PC-3 (cell line): Measurements from ENCODE around the gene DUSP5. TPM values are rescaled to one million over a fixed set of nuclear protein-coding genes. Genes with fewer than 3 reads are reported as not detected.

Experiments
- ATAC-seq: fragments of 200-7000 bp; cut with Tn5 transposase; 2 replicates; pipeline ENCODE4 v1.9.1; 2020; ENCODE audit warnings: mild to moderate bottlenecking, moderate library complexity
- BruUV-seq: library from RNA; stranded (reverse); fragments of 400-500 nt; replicated peaks from 2 replicates; lab custom pipeline; 2021; lab: Mats Ljungman, UMichigan
- CTCF ChIA-PET: fragments of 300-600 bp; sonication (Branson Sonifier 250); formaldehyde crosslinking; loops from one replicate; lab custom pipeline; 2022; ENCODE audit warnings: antibody characterized with exemption; lab: Charles Lee
- POLR2A ChIA-PET: fragments of 300-600 bp; sonication (Branson Sonifier 250); formaldehyde crosslinking; loops from one replicate; lab custom pipeline; 2022; ENCODE audit warnings: antibody characterized with exemption; ENCODE audit not compliant: unreplicated experiment; lab: Charles Lee
- DNase-seq: peaks from one replicate; pipeline ENCODE4 v3.0.0-alpha.2; 2015
- H2AFZ ChIP-seq: fragments of 300-600 bp; sonication (generic); 2 replicates; pipeline ENCODE4 v1.6.0; 2016; ENCODE audit warnings: antibody characterized with exemption, low read length
- H3F3A ChIP-seq: fragments of 300-600 bp; sonication (generic); one replicate; pipeline ENCODE4 v1.6.0; 2017; ENCODE audit warnings: antibody characterized with exemption, low read length, control low read depth, mild to moderate bottlenecking; ENCODE audit not compliant: unreplicated experiment
- H3K27ac ChIP-seq: fragments of 300-600 bp; sonication (generic); 2 replicates; pipeline ENCODE4 v1.5.1; 2016; ENCODE audit warnings: mild to moderate bottlenecking, low read length
- H3K27me3 ChIP-seq: fragments of 300-600 bp; sonication (generic); 2 replicates; pipeline ENCODE4 v1.6.1; 2016; ENCODE audit warnings: low read length, mixed read lengths
- H3K36me3 ChIP-seq: fragments of 300-600 bp; sonication (generic); 2 replicates; pipeline ENCODE4 v1.6.1; 2016; ENCODE audit warnings: low read depth, mixed run types, low read length, mixed read lengths
- H3K4me1 ChIP-seq: fragments of 300-600 bp; sonication (generic); 2 replicates; pipeline ENCODE4 v1.5.1; 2016; ENCODE audit warnings: low read length; ENCODE audit not compliant: insufficient read depth
- H3K4me2 ChIP-seq: fragments of 300-600 bp; sonication (generic); 2 replicates; pipeline ENCODE4 v1.6.0; 2016; ENCODE audit warnings: low read length
- H3K4me3 ChIP-seq: fragments of 300-600 bp; sonication (generic); 2 replicates; pipeline ENCODE4 v1.5.1; 2016; ENCODE audit warnings: mild to moderate bottlenecking, low read length, mixed read lengths
- H3K79me2 ChIP-seq: fragments of 300-600 bp; sonication (generic); 2 replicates; pipeline ENCODE4 v1.6.1; 2017; ENCODE audit warnings: low read length, mixed read lengths
- H3K9ac ChIP-seq: fragments of 300-600 bp; sonication (generic); 2 replicates; pipeline ENCODE4 v1.6.0; 2016; ENCODE audit warnings: mild to moderate bottlenecking, low read length
- H3K9me2 ChIP-seq: fragments of 300-600 bp; sonication (generic); replicated peaks from 2 replicates; pipeline ENCODE4 v1.6.1; 2016; ENCODE audit warnings: mixed run types, low read length, mixed read lengths
- H3K9me3 ChIP-seq: fragments of 300-600 bp; sonication (generic); 2 replicates; pipeline ENCODE4 v1.6.1; 2016; ENCODE audit warnings: low read length, mixed read lengths
- H4K20me1 ChIP-seq: fragments of 300-600 bp; sonication (generic); 2 replicates; pipeline ENCODE4 v1.6.1; 2016; ENCODE audit warnings: low read length, mixed read lengths
- EZH2 ChIP-seq: fragments of 300-600 bp; sonication (generic); IDR thresholded peaks from one replicate; pipeline ENCODE4 v1.6.1; 2017; ENCODE audit warnings: antibody characterized with exemption, mild to moderate bottlenecking, low read length; ENCODE audit not compliant: unreplicated experiment
- EZH2phosphoT487 ChIP-seq: fragments of 300-600 bp; sonication (generic); IDR thresholded peaks from 2 replicates; pipeline ENCODE4 v1.6.1; 2018; ENCODE audit warnings: mild to moderate bottlenecking, antibody characterized with exemption, low read length, borderline replicate concordance
- intact Hi-C: fragments of 100-400 bp; cut with micrococcal nuclease; formaldehyde crosslinking; loops from 2 replicates; pipeline ENCODE4 v1.9.0; 2023
- total RNA-seq: library from RNA; depleted of rRNA; stranded (reverse); fragments of >200 nt; gene quantifications from 2 replicates; pipeline ENCODE4 v1.2.3, GENCODE V29; 2014
- TF ChIP-seq, protein P1 (sequence below): fragments of 300-600 bp; sonication (generic); conservative IDR thresholded peaks from 2 replicates; pipeline ENCODE4 v1.5.1; 2017; ENCODE audit warnings: antibody characterized with exemption, low read depth, mild to moderate bottlenecking, low read length

DUSP5 gene
- total RNA-seq, 1 experiment from 2014 or later, result 206 TPM

DNA sequence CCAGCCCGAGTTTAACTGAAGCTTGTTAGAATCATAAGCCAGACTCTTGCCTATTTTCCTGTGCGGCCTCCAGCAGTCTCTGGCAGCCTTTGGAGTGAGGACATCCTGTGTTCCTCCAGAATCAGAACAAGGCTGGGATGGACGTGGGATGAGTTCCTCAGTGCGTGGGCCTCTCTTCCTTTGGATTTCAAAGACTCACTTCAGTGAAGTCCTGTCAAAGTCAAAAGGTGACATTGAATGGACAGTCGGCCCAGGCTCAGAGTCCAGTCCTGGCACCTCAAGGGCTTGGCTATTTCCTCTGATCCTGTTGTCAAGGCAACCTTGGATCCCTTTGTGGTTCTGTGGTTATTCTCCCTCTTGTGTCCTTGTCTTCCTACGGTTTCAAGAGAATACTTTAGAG lies 48.4 kb downstream of the DUSP5 start:
- POLR2A ChIA-PET, result no interaction called here
- Histone ChIP-seq H3K9ac (no peak overlapping the region), H3K79me2 (no peaks in the 10 kb centered on the region), H3K4me2 (no peak overlapping the region), H3K27me3 (no peaks in the 10 kb centered on the region), H3K4me3 (no peak overlapping the region), H3K4me1 (peaks cover 3% of the 10 kb centered on the region; the same call in 1 of the 2 replicates), H4K20me1 (no peaks in the 10 kb centered on the region), H3F3A (no peaks in the 10 kb centered on the region), H3K36me3 (no peaks in the 10 kb centered on the region), H3K27ac (no peak overlapping the region), H3K9me3 (no peaks in the 10 kb centered on the region), H3K9me2 (no peaks in the 10 kb centered on the region), H2AFZ (no peak overlapping the region)
- no peak for DNase-seq
- ATAC-seq, result no peak
- CTCF ChIA-PET, result no interaction called here
- TF ChIP-seq EZH2, result no peak
- TF ChIP-seq, protein P1, sequence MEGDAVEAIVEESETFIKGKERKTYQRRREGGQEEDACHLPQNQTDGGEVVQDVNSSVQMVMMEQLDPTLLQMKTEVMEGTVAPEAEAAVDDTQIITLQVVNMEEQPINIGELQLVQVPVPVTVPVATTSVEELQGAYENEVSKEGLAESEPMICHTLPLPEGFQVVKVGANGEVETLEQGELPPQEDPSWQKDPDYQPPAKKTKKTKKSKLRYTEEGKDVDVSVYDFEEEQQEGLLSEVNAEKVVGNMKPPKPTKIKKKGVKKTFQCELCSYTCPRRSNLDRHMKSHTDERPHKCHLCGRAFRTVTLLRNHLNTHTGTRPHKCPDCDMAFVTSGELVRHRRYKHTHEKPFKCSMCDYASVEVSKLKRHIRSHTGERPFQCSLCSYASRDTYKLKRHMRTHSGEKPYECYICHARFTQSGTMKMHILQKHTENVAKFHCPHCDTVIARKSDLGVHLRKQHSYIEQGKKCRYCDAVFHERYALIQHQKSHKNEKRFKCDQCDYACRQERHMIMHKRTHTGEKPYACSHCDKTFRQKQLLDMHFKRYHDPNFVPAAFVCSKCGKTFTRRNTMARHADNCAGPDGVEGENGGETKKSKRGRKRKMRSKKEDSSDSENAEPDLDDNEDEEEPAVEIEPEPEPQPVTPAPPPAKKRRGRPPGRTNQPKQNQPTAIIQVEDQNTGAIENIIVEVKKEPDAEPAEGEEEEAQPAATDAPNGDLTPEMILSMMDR, result no peak
- TF ChIP-seq EZH2phosphoT487, result no peak
- intact Hi-C loops, result loop anchor here (5.0 kb wide), 1 partner anchor 34 kb away; no protein-coding TSS in a partner anchor
- no TSS peak for BruUV-seq

DNA sequence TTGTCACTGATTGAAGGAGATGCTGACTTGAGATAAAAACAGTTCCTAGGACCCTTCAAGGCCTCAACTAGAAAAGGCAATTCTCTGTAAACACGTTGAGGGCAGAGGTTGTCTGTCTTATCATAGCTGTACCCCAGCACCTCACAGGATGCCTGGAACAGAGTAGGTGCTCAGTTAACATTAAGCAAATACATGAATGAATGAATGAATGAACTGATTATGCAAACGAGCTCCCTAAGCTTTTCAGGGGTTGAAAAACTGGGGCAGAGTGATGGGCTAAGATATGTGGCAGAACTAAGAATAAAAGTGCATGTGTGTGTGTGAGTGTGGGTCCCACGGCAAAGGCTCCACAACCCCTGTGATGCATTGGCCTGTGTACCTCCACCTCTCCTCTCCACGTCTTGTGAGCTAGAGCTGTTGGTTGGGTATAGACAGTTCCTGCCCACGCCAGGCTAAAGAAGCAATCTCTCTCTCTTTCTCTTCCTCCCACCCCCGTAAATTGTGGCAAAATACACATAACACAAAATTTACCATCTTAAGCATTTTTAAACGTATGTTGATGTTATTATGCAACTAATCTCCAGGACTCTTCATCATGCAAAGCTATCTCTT lies 48.9 kb downstream of the DUSP5 start:
- H3K4me2 ChIP-seq, result no peak overlapping the region
- 0 out of 2 replicates have a peak overlapping the region, but pooled peaks have one; percentile 30 for H2AFZ ChIP-seq
- TF ChIP-seq, protein P1, result no peak
- no peak for TF ChIP-seq EZH2
- no peak for TF ChIP-seq EZH2phosphoT487
- no peaks in the 10 kb centered on the region for H3K36me3 ChIP-seq
- ChIA-PET CTCF (interaction anchor here (0.6 kb wide), 1 partner anchor 193 kb away, joined by 3 read pairs; no protein-coding TSS in a partner anchor), POLR2A (no interaction called here)
- H3K79me2 ChIP-seq, result no peaks in the 10 kb centered on the region
- H3K27me3 ChIP-seq, result no peaks in the 10 kb centered on the region
- ATAC-seq (no peak), DNase-seq (no peak)
- H3F3A ChIP-seq, result no peaks in the 10 kb centered on the region
- no peak overlapping the region for H3K9ac ChIP-seq
- H3K9me2 ChIP-seq, result no peaks in the 10 kb centered on the region
- H3K9me3 ChIP-seq, result no peaks in the 10 kb centered on the region
- H4K20me1 ChIP-seq, result no peaks in the 10 kb centered on the region
- intact Hi-C loops, result loop anchor here (1.0 to 5.0 kb wide), 2 partner anchors 34 to 240 kb away; no protein-coding TSS in a partner anchor
- peaks cover 3% of the 10 kb centered on the region; the same call in 1 of the 2 replicates for H3K4me1 ChIP-seq
- no peak overlapping the region for H3K4me3 ChIP-seq
- no TSS peak for BruUV-seq
- no peak overlapping the region for H3K27ac ChIP-seq

DNA sequence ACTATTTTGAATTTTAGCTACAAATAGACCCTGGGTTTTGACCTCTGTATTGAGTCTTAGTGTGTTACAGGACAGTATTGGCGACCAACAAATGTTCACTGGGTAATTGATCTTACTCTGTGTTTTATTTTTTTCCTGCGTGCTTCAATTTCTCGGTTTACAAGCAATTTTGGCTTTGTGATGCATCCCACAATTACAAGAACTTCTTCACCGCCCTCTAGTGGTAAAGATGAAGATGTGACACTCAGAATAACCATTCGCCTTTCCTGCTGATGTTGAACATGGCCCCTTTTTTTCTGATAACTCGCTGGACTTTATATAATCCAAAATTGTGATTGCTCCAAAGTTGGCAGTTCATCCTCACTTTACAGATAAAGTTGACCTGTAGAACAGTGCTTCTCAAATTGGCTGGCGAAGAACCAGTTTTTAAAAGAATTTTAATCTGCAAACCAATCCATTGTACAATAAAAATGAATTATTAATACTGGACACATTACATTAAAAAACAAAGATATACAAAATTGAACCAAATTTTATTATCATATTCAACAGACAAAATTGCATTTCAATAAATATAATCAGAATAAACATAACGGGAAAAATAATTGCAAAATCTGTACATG lies 49.5 kb downstream of the DUSP5 start:
- no peak overlapping the region for H3K4me2 ChIP-seq

More for the DNA sequence above, 49.5 kb downstream of the DUSP5 start:
- ChIA-PET POLR2A (no interaction called here), CTCF (interaction anchor here (0.6 kb wide), 1 partner anchor 194 kb away, joined by 3 read pairs; no protein-coding TSS in a partner anchor)
- ATAC-seq (peak; percentile 53; the same call in 1 of the 2 replicates), DNase-seq (peak; percentile 71)
- H4K20me1 ChIP-seq, result no peaks in the 10 kb centered on the region
- BruUV-seq, result no TSS peak
- H3K36me3 ChIP-seq, result no peaks in the 10 kb centered on the region
- peaks cover 3% of the 10 kb centered on the region; the same call in 1 of the 2 replicates for H3K4me1 ChIP-seq
- intact Hi-C loops, result loop anchor here (1.0 to 5.0 kb wide), 2 partner anchors 35 to 241 kb away; no protein-coding TSS in a partner anchor
- TF ChIP-seq EZH2, result no peak
- TF ChIP-seq, protein P1, result peak; percentile 78
- no peak for TF ChIP-seq EZH2phosphoT487
- no peaks in the 10 kb centered on the region for H3K9me3 ChIP-seq
- H3K79me2 ChIP-seq, result no peaks in the 10 kb centered on the region
- H3F3A ChIP-seq, result no peaks in the 10 kb centered on the region
- no peaks in the 10 kb centered on the region for H3K9me2 ChIP-seq
- no peak overlapping the region for H3K9ac ChIP-seq
- peak overlapping the region; percentile 65 for H2AFZ ChIP-seq
- no peak overlapping the region for H3K4me3 ChIP-seq
- H3K27me3 ChIP-seq, result no peaks in the 10 kb centered on the region
- no peak overlapping the region for H3K27ac ChIP-seq
